PC-9 (cell line): ENCODE measurements around the gene VPS11. TPM values are rescaled to one million over a fixed set of nuclear protein-coding genes. Genes with fewer than 3 reads are reported as not detected.

ENCODE experiments used
- BruUV-seq: library from RNA; stranded (reverse); fragments of 400-500 nt; replicated peaks from 2 replicates; lab custom pipeline; 2021; lab: Mats Ljungman, UMichigan
- CTCF ChIA-PET: fragments of 300-600 bp; sonication (Branson Sonifier 250); formaldehyde crosslinking; loops from one replicate; lab custom pipeline; 2022; ENCODE audit warnings: antibody characterized with exemption; lab: Charles Lee
- POLR2A ChIA-PET: fragments of 300-600 bp; sonication (Branson Sonifier 250); formaldehyde crosslinking; loops from one replicate; lab custom pipeline; 2022; ENCODE audit warnings: antibody characterized with exemption; ENCODE audit not compliant: unreplicated experiment; lab: Charles Lee
- DNase-seq, 2 experiments: peaks; one replicate each; pipeline versions ENCODE4 v3.0.0 to v3.0.0-alpha.2; 2015 to 2022; ENCODE audit warnings: mixed read lengths in 1 of 2
- H2AFZ ChIP-seq: fragments of 200-600 bp; sonication (generic); 2 replicates; pipeline ENCODE4 v1.8.1; 2017; ENCODE audit warnings: antibody characterized with exemption
- H3F3A ChIP-seq: fragments of 200-600 bp; sonication (generic); 2 replicates; pipeline ENCODE4 v1.8.1; 2017; ENCODE audit warnings: antibody characterized with exemption, mild to moderate bottlenecking, low read depth; ENCODE audit not compliant: insufficient read depth
- H3K27ac ChIP-seq: fragments of 200-600 bp; sonication (generic); 2 replicates; pipeline ENCODE4 v1.6.1; 2016; ENCODE audit warnings: mixed run types
- H3K27me3 ChIP-seq: fragments of 200-600 bp; sonication (generic); 2 replicates; pipeline ENCODE4 v1.6.1; 2016; ENCODE audit warnings: low read depth, mixed run types; ENCODE audit not compliant: insufficient read depth
- H3K36me3 ChIP-seq: fragments of 200-600 bp; sonication (generic); 2 replicates; pipeline ENCODE4 v1.6.1; 2016; ENCODE audit warnings: low read depth, mixed run types
- H3K4me1 ChIP-seq: fragments of 200-600 bp; sonication (generic); replicated peaks from 2 replicates; pipeline ENCODE4 v1.6.1; 2016; ENCODE audit warnings: mixed run types; ENCODE audit not compliant: insufficient read depth
- H3K4me2 ChIP-seq: fragments of 200-600 bp; sonication (generic); 2 replicates; pipeline ENCODE4 v1.6.1; 2017; ENCODE audit warnings: mixed run types
- H3K4me3 ChIP-seq: fragments of 200-600 bp; sonication (generic); 2 replicates; pipeline ENCODE4 v1.6.1; 2016; ENCODE audit warnings: mixed run types
- H3K79me2 ChIP-seq: fragments of 200-600 bp; sonication (generic); 2 replicates; pipeline ENCODE4 v1.6.1; 2017; ENCODE audit warnings: low read depth, mixed run types
- H3K9me2 ChIP-seq: fragments of 200-600 bp; sonication (generic); 2 replicates; pipeline ENCODE4 v1.8.1; 2017; ENCODE audit warnings: mild to moderate bottlenecking; ENCODE audit not compliant: insufficient read depth
- H3K9me3 ChIP-seq: fragments of 200-600 bp; sonication (generic); 2 replicates; pipeline ENCODE4 v1.8.1; 2016; ENCODE audit warnings: low read depth; ENCODE audit not compliant: insufficient read depth
- H4K20me1 ChIP-seq: fragments of 200-600 bp; sonication (generic); 2 replicates; pipeline ENCODE4 v1.8.1; 2017; ENCODE audit not compliant: insufficient read depth
- EZH2 ChIP-seq: fragments of 200-600 bp; sonication (generic); IDR thresholded peaks from 2 replicates; pipeline ENCODE4 v1.8.0; 2017; ENCODE audit warnings: antibody characterized with exemption, low read depth
- intact Hi-C: fragments of 100-400 bp; cut with micrococcal nuclease; formaldehyde crosslinking; loops from one replicate; pipeline ENCODE4 v1.10.0; 2022; ENCODE audit not compliant: unreplicated experiment
- total RNA-seq: library from RNA; stranded (reverse); gene quantifications from 2 replicates; pipeline ENCODE4 v1.2.3, GENCODE V29; 2021
- TF ChIP-seq, protein P1 (sequence below): fragments of 200-600 bp; sonication (generic); conservative IDR thresholded peaks from 2 replicates; pipeline ENCODE4 v1.6.1; 2017; ENCODE audit warnings: mixed run types, antibody characterized with exemption, mild to moderate bottlenecking, moderate library complexity

The VPS11 gene
- total RNA-seq, 1 experiment from 2014 or later, result 21.1 TPM

DNA sequence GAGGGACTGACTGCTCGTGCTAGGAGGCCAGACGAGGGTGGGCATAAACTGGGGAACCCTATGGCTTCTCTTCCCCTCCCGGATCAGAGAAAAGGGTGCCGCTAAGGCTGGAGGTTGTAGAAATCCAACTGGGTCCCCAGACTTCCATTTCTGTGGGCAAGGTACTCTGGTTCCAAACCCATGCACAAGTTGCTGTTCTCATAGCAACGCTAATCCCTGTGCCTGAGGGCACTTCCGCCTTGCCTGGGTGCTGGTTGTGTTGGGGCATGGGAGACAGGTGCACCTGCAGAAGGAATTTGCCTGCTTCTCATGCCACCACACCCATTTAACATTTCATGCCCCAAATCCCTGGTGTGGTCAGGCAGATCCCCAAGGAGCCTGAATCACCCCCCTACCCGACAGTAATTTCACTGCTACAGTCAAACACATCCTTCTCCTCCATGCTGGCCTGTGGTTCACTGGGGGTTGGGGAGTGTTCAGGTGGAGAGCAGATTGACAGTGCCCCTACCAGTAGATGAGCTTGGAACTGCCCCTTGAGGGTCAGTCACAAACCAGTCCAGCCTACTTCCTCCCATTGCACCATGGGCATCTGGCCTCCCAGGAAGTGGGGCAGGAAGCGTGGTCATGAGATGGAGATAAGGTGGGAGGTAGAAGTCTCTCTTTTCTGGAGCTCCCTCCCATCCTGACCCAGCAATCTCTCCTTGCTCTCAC, 40.7 kb downstream of the VPS11 start:
- Histone ChIP-seq H3K4me2 (peak overlapping the region; percentile 96), H3K36me3 (peaks cover 9% of the 10 kb centered on the region; the same call in 1 of the 2 replicates), H3K4me3 (peak overlapping the region; percentile 90), H4K20me1 (no peaks in the 10 kb centered on the region), H3K9me3 (no peaks in the 10 kb centered on the region), H2AFZ (peak overlapping the region; percentile 81; the same call in 1 of the 2 replicates), H3K9me2 (no peaks in the 10 kb centered on the region), H3K27me3 (no peaks in the 10 kb centered on the region), H3K27ac (peak overlapping the region; percentile 45), H3F3A (peaks cover 23% of the 10 kb centered on the region), H3K4me1 (peaks cover 30% of the 10 kb centered on the region), H3K79me2 (peaks cover 16% of the 10 kb centered on the region)
- DNase-seq, result peak; percentile 85 to 99
- ChIA-PET CTCF (no interaction called here), POLR2A (interaction anchor here (0.5 to 0.8 kb wide), 2 partner anchors 13 kb away, joined by 5 to 6 read pairs; partner anchors contain the start of gene HINFP)
- TF ChIP-seq, protein P1, sequence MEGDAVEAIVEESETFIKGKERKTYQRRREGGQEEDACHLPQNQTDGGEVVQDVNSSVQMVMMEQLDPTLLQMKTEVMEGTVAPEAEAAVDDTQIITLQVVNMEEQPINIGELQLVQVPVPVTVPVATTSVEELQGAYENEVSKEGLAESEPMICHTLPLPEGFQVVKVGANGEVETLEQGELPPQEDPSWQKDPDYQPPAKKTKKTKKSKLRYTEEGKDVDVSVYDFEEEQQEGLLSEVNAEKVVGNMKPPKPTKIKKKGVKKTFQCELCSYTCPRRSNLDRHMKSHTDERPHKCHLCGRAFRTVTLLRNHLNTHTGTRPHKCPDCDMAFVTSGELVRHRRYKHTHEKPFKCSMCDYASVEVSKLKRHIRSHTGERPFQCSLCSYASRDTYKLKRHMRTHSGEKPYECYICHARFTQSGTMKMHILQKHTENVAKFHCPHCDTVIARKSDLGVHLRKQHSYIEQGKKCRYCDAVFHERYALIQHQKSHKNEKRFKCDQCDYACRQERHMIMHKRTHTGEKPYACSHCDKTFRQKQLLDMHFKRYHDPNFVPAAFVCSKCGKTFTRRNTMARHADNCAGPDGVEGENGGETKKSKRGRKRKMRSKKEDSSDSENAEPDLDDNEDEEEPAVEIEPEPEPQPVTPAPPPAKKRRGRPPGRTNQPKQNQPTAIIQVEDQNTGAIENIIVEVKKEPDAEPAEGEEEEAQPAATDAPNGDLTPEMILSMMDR, result no peak
- TF ChIP-seq EZH2, result no peak
- intact Hi-C loops, result no loop called here
- BruUV-seq, result TSS peak; percentile 6

DNA sequence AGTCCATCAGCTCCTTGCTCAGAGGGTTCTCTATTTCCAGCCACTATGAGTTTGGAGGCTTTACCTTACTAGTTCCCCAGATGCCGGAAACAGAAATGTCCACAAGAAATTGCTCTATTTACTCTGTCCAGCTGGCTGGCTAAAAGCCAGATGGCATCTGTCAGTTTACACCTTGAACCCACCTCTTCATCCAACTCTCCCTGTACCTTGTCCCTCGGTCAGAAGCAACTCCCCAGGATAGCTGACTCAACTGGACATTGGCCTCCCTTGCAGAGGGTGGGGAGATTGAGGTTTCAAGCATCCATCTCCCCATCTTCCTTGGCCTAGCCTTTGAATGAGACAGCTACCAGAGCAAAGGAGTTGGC, 41.2 kb downstream of the VPS11 start:
- ChIA-PET CTCF (no interaction called here), POLR2A (no interaction called here)
- Histone ChIP-seq H3K9me3 (no peaks in the 10 kb centered on the region), H3K4me3 (peak overlapping the region; percentile 90), H2AFZ (no peak overlapping the region), H3K79me2 (peaks cover 16% of the 10 kb centered on the region), H3K27me3 (no peaks in the 10 kb centered on the region), H3K4me2 (peak overlapping the region; percentile 96), H3K27ac (peak overlapping the region; percentile 14; the same call in 1 of the 2 replicates), H3F3A (peaks cover 17% of the 10 kb centered on the region), H4K20me1 (no peaks in the 10 kb centered on the region), H3K36me3 (peaks cover 9% of the 10 kb centered on the region; the same call in 1 of the 2 replicates), H3K4me1 (peaks cover 25% of the 10 kb centered on the region), H3K9me2 (no peaks in the 10 kb centered on the region)
- intact Hi-C loops, result no loop called here
- TF ChIP-seq EZH2, result no peak
- TF ChIP-seq, protein P1, result no peak
- BruUV-seq, result no TSS peak
- no peak for DNase-seq

DNA sequence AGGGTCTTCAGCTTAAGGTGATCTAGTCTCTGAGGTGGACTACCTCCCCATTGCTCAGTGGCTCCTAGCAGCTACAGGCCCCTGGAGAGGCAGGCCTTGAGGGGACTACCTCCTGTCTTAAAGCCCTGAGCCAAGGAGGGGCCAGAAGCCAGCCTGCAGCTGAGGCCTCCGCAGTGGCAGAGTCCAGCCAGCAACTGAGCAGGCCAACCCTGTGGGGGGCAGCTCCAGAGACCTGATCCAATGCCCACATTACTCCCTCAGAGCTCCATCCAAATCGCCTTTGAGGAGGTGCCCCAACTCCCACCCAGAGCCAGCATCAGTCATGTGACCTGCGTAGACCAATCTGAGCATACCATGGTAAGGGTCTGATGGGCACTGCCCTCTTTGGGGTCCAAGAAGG, 42.2 kb downstream of the VPS11 start:
- no TSS peak for BruUV-seq
- peak in 1 of 2 experiments; percentile 30 for DNase-seq
- no peaks in the 10 kb centered on the region for H4K20me1 ChIP-seq
- H3K27me3 ChIP-seq, result no peaks in the 10 kb centered on the region
- ChIA-PET CTCF (no interaction called here), POLR2A (interaction anchor here (0.6 kb wide), 1 partner anchor 14 kb away, joined by 3 read pairs; no protein-coding TSS in a partner anchor)
- H3K4me1 ChIP-seq, result peaks cover 25% of the 10 kb centered on the region
- H3K4me2 ChIP-seq, result no peak overlapping the region
- no peak overlapping the region for H3K4me3 ChIP-seq
- intact Hi-C loops, result no loop called here
- no peak overlapping the region for H2AFZ ChIP-seq
- H3K36me3 ChIP-seq, result peaks cover 9% of the 10 kb centered on the region; the same call in 1 of the 2 replicates
- no peak overlapping the region for H3K27ac ChIP-seq
- H3F3A ChIP-seq, result peaks cover 11% of the 10 kb centered on the region
- no peak for TF ChIP-seq EZH2
- TF ChIP-seq, protein P1, result no peak
- no peaks in the 10 kb centered on the region for H3K9me3 ChIP-seq
- peaks cover 16% of the 10 kb centered on the region for H3K79me2 ChIP-seq
- H3K9me2 ChIP-seq, result no peaks in the 10 kb centered on the region
